Breast epithelium (tissue), 3 donors: Measurements from ENCODE around the gene FAM89B.

Source experiments
- POLR2A ChIP-seq: fragments of 450-650 bp; IDR thresholded peaks from one replicate; pipeline ENCODE4 v1.6.1; 2016; ENCODE audit warnings: antibody characterized with exemption, mild to moderate bottlenecking, moderate library complexity
- TF ChIP-seq, protein P1 (sequence below), 3 donors: fragments of 450-650 bp; IDR thresholded peaks; one replicate each; pipeline ENCODE4 v1.5.1; 2016 to 2017; ENCODE audit warnings: antibody characterized with exemption in 3 of 3, mild to moderate bottlenecking in 3 of 3, moderate library complexity in 3 of 3

DNA sequence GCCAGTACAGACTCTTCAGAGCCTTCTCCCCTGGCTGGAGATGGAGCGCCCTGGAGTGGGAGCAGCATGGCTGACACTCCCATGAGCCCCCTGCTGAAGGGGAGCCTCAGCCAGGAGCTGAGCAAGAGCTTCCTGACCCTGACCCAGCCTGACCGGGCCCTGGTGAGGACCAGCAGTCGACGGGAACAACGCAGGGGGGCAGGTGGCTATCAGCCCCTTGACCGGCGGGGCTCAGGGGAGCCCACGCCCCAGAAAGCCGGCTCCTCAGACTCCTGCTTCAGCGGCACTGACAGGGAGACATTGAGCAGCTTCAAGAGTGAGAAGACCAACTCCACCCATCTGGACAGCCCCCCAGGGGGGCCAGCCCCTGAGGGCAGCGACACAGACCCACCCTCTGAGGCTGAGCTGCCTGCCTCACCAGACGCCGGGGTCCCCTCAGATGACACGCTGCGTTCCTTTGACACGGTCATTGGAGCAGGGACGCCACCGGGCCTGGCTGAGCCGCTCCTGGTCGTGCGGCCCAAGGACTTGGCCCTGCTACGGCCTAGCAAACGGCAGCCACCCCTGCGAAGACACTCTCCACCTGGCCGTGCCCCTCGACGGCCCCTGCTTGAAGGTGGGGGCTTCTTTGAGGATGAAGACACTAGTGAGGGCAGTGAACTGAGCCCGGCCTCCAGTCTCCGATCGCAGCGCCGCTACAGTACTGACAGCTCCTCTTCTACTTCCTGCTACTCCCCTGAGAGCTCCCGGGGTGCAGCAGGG lies 45.8 kb downstream of the FAM89B start:
- no peak for TF ChIP-seq POLR2A
- TF ChIP-seq, protein P1, sequence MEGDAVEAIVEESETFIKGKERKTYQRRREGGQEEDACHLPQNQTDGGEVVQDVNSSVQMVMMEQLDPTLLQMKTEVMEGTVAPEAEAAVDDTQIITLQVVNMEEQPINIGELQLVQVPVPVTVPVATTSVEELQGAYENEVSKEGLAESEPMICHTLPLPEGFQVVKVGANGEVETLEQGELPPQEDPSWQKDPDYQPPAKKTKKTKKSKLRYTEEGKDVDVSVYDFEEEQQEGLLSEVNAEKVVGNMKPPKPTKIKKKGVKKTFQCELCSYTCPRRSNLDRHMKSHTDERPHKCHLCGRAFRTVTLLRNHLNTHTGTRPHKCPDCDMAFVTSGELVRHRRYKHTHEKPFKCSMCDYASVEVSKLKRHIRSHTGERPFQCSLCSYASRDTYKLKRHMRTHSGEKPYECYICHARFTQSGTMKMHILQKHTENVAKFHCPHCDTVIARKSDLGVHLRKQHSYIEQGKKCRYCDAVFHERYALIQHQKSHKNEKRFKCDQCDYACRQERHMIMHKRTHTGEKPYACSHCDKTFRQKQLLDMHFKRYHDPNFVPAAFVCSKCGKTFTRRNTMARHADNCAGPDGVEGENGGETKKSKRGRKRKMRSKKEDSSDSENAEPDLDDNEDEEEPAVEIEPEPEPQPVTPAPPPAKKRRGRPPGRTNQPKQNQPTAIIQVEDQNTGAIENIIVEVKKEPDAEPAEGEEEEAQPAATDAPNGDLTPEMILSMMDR (IDR thresholded peaks at IDR 0.05) = no peak
